ENCODE measurements around the gene MKRN2OS. TPM values are rescaled to one million over a fixed set of nuclear protein-coding genes. Genes with fewer than 3 reads are reported as not detected.

MKRN2OS gene
- total RNA-seq, 2 experiments from 2014 or later, result not detected

DNA sequence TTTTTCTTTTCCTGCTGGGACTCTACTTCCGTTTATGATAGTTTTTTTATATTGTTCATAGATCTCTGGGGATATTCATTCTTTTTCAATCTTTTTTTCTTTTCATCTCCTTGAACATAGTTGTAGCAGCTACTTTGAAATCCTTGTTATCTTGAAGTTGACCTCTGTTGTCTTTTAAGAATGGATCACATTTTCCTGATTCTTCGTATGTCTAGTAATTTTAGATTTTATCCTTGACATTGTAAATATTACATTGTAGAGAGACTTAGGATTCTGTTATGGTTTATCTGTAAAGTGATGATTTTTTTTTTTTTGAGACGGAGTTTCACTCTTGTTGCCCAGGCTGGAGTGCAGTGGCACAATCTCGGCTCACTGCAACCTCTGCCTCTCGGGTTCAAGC is 32.1 kb upstream of the MKRN2OS start:
- intact Hi-C loops (cut with DNase I, micrococcal nuclease), result no loop called here
- Histone ChIP-seq H3K27ac (ENCODE audit: low read depth in 1 of 2, low read length in 2 of 2) (no peak overlapping the region), H3K4me3 (ENCODE audit: low read length) (no peak overlapping the region), H3K27me3 (ENCODE audit: control insufficient read depth in 1 of 2, insufficient read depth in 2 of 2, low read length in 2 of 2) (no peaks in the 10 kb centered on the region), H3K36me3 (ENCODE audit: insufficient read depth, low read length) (peaks cover 85% of the 10 kb centered on the region), H3K9me3 (ENCODE audit: control insufficient read depth in 1 of 2, insufficient read depth in 1 of 2, low read length in 2 of 2) (peaks cover 0 to 15% of the 10 kb centered on the region in 2 experiments), H3K4me1 (ENCODE audit: insufficient read depth, low read length) (no peaks in the 10 kb centered on the region)
- Mint-ChIP-seq H3K4me3 (no peak overlapping the region), H3K4me1 (ENCODE audit: low read depth) (no peaks in the 10 kb centered on the region), H3K27me3 (no peaks in the 10 kb centered on the region), H3K9me3 (peaks cover 3% of the 10 kb centered on the region), H3K36me3 (ENCODE audit: low read depth) (peaks cover 96% of the 10 kb centered on the region), H3K27ac (no peak overlapping the region)
- TF ChIP-seq CTCF (IDR thresholded peaks at IDR 0.05), result no peak
- CTCF ChIA-PET, result no interaction called here
- POLR2A ChIA-PET, result no interaction called here
- no peak for ATAC-seq (ENCODE audit: poor library complexity)
- DNase-seq, result no peak

DNA sequence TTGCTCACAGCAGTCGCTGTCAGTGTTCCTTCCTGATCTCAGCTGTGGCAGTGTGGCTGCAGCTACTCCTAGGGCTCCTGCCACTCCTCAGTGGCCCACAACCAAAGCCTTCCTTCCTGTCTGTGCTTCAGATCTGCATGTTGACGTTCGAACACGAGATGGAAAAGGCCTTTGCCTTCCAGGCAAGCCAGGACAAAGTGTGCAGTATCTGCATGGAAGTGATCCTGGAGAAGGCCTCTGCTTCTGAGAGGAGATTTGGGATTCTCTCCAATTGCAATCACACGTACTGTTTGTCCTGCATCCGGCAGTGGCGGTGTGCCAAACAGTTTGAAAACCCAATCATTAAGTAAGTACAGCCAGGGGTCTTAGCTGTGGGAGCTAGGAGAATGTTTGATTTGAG is 29.4 kb upstream of the MKRN2OS start:
- TF ChIP-seq CTCF (IDR thresholded peaks at IDR 0.05), result no peak
- Mint-ChIP-seq H3K27me3 (no peaks in the 10 kb centered on the region), H3K4me3 (no peak overlapping the region), H3K27ac (no peak overlapping the region), H3K4me1 (ENCODE audit: low read depth) (no peaks in the 10 kb centered on the region), H3K9me3 (peaks cover 3% of the 10 kb centered on the region), H3K36me3 (ENCODE audit: low read depth) (peaks cover 98% of the 10 kb centered on the region)
- Histone ChIP-seq H3K27me3 (ENCODE audit: control insufficient read depth in 1 of 2, insufficient read depth in 2 of 2, low read length in 2 of 2) (no peaks in the 10 kb centered on the region), H3K9me3 (ENCODE audit: control insufficient read depth in 1 of 2, insufficient read depth in 1 of 2, low read length in 2 of 2) (peaks cover 0 to 15% of the 10 kb centered on the region in 2 experiments), H3K36me3 (ENCODE audit: insufficient read depth, low read length) (peaks cover 88% of the 10 kb centered on the region), H3K4me3 (ENCODE audit: low read length) (no peak overlapping the region), H3K4me1 (ENCODE audit: insufficient read depth, low read length) (no peaks in the 10 kb centered on the region), H3K27ac (ENCODE audit: low read depth in 1 of 2, low read length in 2 of 2) (no peak overlapping the region)
- intact Hi-C loops (cut with DNase I, micrococcal nuclease), result no loop called here
- ATAC-seq (ENCODE audit: poor library complexity), result no peak
- POLR2A ChIA-PET, result no interaction called here
- DNase-seq, result no peak
- CTCF ChIA-PET, result no interaction called here

GRCh38 chr3:12574131-12574530 is 28.8 kb upstream of the MKRN2OS start:
- H3K36me3 Mint-ChIP-seq (ENCODE audit: low read depth), result peaks cover 98% of the 10 kb centered on the region
- DNase-seq, result no peak

More at GRCh38 chr3:12574131-12574530, 28.8 kb upstream of the MKRN2OS start:
- Histone ChIP-seq H3K36me3 (ENCODE audit: insufficient read depth, low read length) (peaks cover 88% of the 10 kb centered on the region), H3K9me3 (ENCODE audit: control insufficient read depth in 1 of 2, insufficient read depth in 1 of 2, low read length in 2 of 2) (peaks cover 0 to 15% of the 10 kb centered on the region in 2 experiments), H3K4me1 (ENCODE audit: insufficient read depth, low read length) (no peaks in the 10 kb centered on the region), H3K27ac (ENCODE audit: low read depth in 1 of 2, low read length in 2 of 2) (no peak overlapping the region), H3K27me3 (ENCODE audit: control insufficient read depth in 1 of 2, insufficient read depth in 2 of 2, low read length in 2 of 2) (no peaks in the 10 kb centered on the region), H3K4me3 (ENCODE audit: low read length) (no peak overlapping the region)
- no peak for ATAC-seq (ENCODE audit: poor library complexity)
- Mint-ChIP-seq H3K9me3 (peaks cover 3% of the 10 kb centered on the region), H3K4me3 (no peak overlapping the region), H3K4me1 (ENCODE audit: low read depth) (no peaks in the 10 kb centered on the region), H3K27ac (no peak overlapping the region), H3K27me3 (no peaks in the 10 kb centered on the region)
- intact Hi-C loops (cut with DNase I, micrococcal nuclease), result no loop called here
- no peak for TF ChIP-seq CTCF (IDR thresholded peaks at IDR 0.05)
- POLR2A ChIA-PET, result no interaction called here
- CTCF ChIA-PET, result no interaction called here

Measured in CD4-positive, alpha-beta T cell (primary cell).